ENCODE data around the gene SULT1A1. TPM values are rescaled to one million over a fixed set of nuclear protein-coding genes. Genes with fewer than 3 reads are reported as not detected.

SULT1A1 gene
- total and polyA plus RNA-seq, 2 of the 13 experiments (the other 11 are each of a cell fraction or from before 2014, with no cell fraction given) = 114 to 147 TPM

- TF ChIP-seq ISL2 (CRISPR knock-in tag; IDR thresholded peaks at IDR 0.05) = no peak
- TF ChIP-seq CERS6 (CRISPR knock-in tag; IDR thresholded peaks at IDR 0.05) = no peak
- TF ChIP-seq, protein P1, sequence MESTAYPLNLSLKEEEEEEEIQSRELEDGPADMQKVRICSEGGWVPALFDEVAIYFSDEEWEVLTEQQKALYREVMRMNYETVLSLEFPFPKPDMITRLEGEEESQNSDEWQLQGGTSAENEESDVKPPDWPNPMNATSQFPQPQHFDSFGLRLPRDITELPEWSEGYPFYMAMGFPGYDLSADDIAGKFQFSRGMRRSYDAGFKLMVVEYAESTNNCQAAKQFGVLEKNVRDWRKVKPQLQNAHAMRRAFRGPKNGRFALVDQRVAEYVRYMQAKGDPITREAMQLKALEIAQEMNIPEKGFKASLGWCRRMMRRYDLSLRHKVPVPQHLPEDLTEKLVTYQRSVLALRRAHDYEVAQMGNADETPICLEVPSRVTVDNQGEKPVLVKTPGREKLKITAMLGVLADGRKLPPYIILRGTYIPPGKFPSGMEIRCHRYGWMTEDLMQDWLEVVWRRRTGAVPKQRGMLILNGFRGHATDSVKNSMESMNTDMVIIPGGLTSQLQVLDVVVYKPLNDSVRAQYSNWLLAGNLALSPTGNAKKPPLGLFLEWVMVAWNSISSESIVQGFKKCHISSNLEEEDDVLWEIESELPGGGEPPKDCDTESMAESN (CRISPR knock-in tag; conservative IDR thresholded peaks at IDR 0.05) = no peak
- TF ChIP-seq JDP2 (CRISPR knock-in tag; IDR thresholded peaks at IDR 0.05; ENCODE audit: borderline replicate concordance) = no peak
- TF ChIP-seq, protein P2, sequence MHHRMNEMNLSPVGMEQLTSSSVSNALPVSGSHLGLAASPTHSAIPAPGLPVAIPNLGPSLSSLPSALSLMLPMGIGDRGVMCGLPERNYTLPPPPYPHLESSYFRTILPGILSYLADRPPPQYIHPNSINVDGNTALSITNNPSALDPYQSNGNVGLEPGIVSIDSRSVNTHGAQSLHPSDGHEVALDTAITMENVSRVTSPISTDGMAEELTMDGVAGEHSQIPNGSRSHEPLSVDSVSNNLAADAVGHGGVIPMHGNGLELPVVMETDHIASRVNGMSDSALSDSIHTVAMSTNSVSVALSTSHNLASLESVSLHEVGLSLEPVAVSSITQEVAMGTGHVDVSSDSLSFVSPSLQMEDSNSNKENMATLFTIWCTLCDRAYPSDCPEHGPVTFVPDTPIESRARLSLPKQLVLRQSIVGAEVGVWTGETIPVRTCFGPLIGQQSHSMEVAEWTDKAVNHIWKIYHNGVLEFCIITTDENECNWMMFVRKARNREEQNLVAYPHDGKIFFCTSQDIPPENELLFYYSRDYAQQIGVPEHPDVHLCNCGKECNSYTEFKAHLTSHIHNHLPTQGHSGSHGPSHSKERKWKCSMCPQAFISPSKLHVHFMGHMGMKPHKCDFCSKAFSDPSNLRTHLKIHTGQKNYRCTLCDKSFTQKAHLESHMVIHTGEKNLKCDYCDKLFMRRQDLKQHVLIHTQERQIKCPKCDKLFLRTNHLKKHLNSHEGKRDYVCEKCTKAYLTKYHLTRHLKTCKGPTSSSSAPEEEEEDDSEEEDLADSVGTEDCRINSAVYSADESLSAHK (CRISPR knock-in tag; IDR thresholded peaks at IDR 0.05; ENCODE audit: borderline replicate concordance) = no peak
- no peak; the same call in 1 of the 2 replicates for TF ChIP-seq ZNF441 (CRISPR knock-in tag; IDR thresholded peaks at IDR 0.05; ENCODE audit: borderline replicate concordance)
- TF ChIP-seq TRIM22 (IDR thresholded peaks at IDR 0.05) = no peak
- TF ChIP-seq ATF1 (CRISPR knock-in tag; IDR thresholded peaks at IDR 0.05) = no peak
- TF ChIP-seq ZNF20 (CRISPR knock-in tag; IDR thresholded peaks at IDR 0.05) = 0 out of 2 replicates have a peak, but pooled peaks have one; percentile 49
- 0 out of 2 replicates have a peak, but pooled peaks have one; percentile 8 for TF ChIP-seq ZBTB7B (CRISPR knock-in tag; IDR thresholded peaks at IDR 0.05)
- TF ChIP-seq, protein P3, sequence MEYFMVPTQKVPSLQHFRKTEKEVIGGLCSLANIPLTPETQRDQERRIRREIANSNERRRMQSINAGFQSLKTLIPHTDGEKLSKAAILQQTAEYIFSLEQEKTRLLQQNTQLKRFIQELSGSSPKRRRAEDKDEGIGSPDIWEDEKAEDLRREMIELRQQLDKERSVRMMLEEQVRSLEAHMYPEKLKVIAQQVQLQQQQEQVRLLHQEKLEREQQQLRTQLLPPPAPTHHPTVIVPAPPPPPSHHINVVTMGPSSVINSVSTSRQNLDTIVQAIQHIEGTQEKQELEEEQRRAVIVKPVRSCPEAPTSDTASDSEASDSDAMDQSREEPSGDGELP (IDR thresholded peaks at IDR 0.05; ENCODE audit: borderline replicate concordance, low read depth) = no peak; the same call in 1 of the 2 replicates
- peak; percentile 72 for TF ChIP-seq MXD1 (CRISPR knock-in tag; IDR thresholded peaks at IDR 0.05)
- 0 out of 2 replicates have a peak, but pooled peaks have one; percentile 7 for TF ChIP-seq RBFOX2 (IDR thresholded peaks at IDR 0.05; ENCODE audit: low read depth, low read length)
- TF ChIP-seq, protein P4, sequence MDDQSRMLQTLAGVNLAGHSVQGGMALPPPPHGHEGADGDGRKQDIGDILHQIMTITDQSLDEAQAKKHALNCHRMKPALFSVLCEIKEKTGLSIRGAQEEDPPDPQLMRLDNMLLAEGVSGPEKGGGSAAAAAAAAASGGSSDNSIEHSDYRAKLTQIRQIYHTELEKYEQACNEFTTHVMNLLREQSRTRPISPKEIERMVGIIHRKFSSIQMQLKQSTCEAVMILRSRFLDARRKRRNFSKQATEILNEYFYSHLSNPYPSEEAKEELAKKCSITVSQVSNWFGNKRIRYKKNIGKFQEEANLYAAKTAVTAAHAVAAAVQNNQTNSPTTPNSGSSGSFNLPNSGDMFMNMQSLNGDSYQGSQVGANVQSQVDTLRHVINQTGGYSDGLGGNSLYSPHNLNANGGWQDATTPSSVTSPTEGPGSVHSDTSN (CRISPR knock-in tag; IDR thresholded peaks at IDR 0.05; ENCODE audit: borderline replicate concordance) = no peak
- no peak for TF ChIP-seq DNMT1 (CRISPR knock-in tag; IDR thresholded peaks at IDR 0.05)
- TF ChIP-seq ZNF83 (CRISPR knock-in tag; IDR thresholded peaks at IDR 0.05; ENCODE audit: borderline replicate concordance) = 0 out of 2 replicates have a peak, but pooled peaks have one; percentile 10
- peak; percentile 24; the same call in 1 of the 2 replicates for TF ChIP-seq TFE3 (CRISPR knock-in tag; IDR thresholded peaks at IDR 0.05)
- no peak for TF ChIP-seq ELF3 (CRISPR knock-in tag; IDR thresholded peaks at IDR 0.05)
Measured at GRCh38 chr16:28610595-28611191, 849 bp upstream of the SULT1A1 start (continued).
